Suprapubic skin (tissue), 4 donors: ENCODE measurements around the gene NLGN2. TPM values are rescaled to one million over a fixed set of nuclear protein-coding genes. Genes with fewer than 3 reads are reported as not detected.
A peak's percentile ranks its signal among the peaks of the same experiment; 100 is the strongest.

ENCODE experiments used
- DNase-seq, 2 donors: peaks; one replicate each; pipeline ENCODE4 v3.0.0-alpha.2; 2019; ENCODE audit warnings: low spot score in 2 of 2
- H3K27ac ChIP-seq: fragments of 200-600 bp; sonication (generic); one replicate; pipeline ENCODE4 v1.5.1; 2019
- H3K27me3 ChIP-seq: fragments of 200-600 bp; sonication (generic); one replicate; pipeline ENCODE4 v1.5.1; 2019
- H3K36me3 ChIP-seq: fragments of 200-600 bp; sonication (generic); one replicate; pipeline ENCODE4 v1.5.1; 2019
- H3K4me1 ChIP-seq: fragments of 200-600 bp; sonication (generic); one replicate; pipeline ENCODE4 v1.5.1; 2019
- H3K4me3 ChIP-seq: fragments of 200-600 bp; sonication (generic); one replicate; pipeline ENCODE4 v1.5.1; 2019; ENCODE audit warnings: mild to moderate bottlenecking
- H3K9me3 ChIP-seq: fragments of 200-600 bp; sonication (generic); one replicate; pipeline ENCODE4 v1.5.1; 2019
- EP300 ChIP-seq: sonication (generic); formaldehyde crosslinking; IDR thresholded peaks from one replicate; pipeline ENCODE4 v1.6.1; 2017; ENCODE audit warnings: antibody characterized with exemption
- POLR2A ChIP-seq, 2 donors: fragments of 450-650 bp; IDR thresholded peaks; one replicate each; pipeline ENCODE4 v1.6.1; 2017; ENCODE audit warnings: antibody characterized with exemption in 2 of 2, mild to moderate bottlenecking in 2 of 2, moderate library complexity in 2 of 2
- POLR2AphosphoS5 ChIP-seq, 3 donors: sonication (generic); formaldehyde crosslinking; IDR thresholded peaks; one replicate each; pipeline ENCODE4 v1.6.1; 2017; ENCODE audit warnings: antibody characterized with exemption in 3 of 3
- WGBS: methylation state at CpG from one replicate; pipeline ENCODE4 v1.1.5; 2018; 5-methylcytosine and 5-hydroxymethylcytosine counted together
- total RNA-seq, 4 donors: library from RNA; depleted of rRNA; stranded (reverse); fragments of >200 nt; gene quantifications; one replicate each; pipeline ENCODE4 v1.1.0, GENCODE V29; 2016
- TF ChIP-seq, protein P1 (sequence below), 2 donors: fragments of 200-600 bp in 1 of 2; fragments of 450-650 bp in 1 of 2; sonication (generic) in 1 of 2; IDR thresholded peaks; one replicate each; pipeline ENCODE4 v1.5.1; 2016 to 2019; ENCODE audit warnings: antibody characterized with exemption in 2 of 2, mild to moderate bottlenecking in 1 of 2, moderate library complexity in 1 of 2

The NLGN2 gene
- total RNA-seq, 4 donors from 2014 or later: 5.9 to 17.9 (median 8.1) TPM

DNA sequence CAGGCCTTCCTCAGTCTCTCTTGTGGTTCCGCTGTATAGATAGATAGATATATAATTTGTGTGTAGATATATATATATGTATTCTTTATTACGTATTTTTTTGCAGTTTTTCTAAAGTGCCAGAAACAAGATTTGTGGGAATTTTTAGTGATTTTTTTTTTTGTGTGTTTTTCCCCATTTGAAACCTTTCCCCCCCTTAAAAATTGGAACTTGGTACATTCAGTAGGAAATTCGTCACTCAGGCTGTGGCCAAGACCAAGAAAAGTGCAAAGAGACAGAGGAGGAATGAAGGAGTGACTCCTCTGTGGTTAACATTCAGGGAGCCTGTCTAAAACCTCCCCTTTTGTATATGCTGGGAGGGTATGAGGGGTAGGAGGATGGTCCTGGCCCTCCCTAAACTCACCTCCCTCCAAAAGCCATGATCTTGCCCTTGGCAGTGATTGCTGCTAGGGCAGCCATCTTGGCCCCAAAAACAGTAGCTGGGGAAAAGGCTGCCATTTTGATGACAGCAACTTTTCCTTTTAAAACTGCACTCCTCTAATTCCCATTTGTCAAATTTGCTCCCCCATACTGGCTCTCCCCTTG is 52.4 kb downstream of the NLGN2 start:
- H3K4me1 ChIP-seq: peaks cover 25% of the 10 kb centered on the region
- WGBS: 73% methylated on average over 3 of the region's 3 CpGs
- DNase-seq: no peak
- no peaks in the 10 kb centered on the region for H3K27me3 ChIP-seq
- H3K27ac ChIP-seq: peak overlapping the region; percentile 20
- TF ChIP-seq, protein P1, sequence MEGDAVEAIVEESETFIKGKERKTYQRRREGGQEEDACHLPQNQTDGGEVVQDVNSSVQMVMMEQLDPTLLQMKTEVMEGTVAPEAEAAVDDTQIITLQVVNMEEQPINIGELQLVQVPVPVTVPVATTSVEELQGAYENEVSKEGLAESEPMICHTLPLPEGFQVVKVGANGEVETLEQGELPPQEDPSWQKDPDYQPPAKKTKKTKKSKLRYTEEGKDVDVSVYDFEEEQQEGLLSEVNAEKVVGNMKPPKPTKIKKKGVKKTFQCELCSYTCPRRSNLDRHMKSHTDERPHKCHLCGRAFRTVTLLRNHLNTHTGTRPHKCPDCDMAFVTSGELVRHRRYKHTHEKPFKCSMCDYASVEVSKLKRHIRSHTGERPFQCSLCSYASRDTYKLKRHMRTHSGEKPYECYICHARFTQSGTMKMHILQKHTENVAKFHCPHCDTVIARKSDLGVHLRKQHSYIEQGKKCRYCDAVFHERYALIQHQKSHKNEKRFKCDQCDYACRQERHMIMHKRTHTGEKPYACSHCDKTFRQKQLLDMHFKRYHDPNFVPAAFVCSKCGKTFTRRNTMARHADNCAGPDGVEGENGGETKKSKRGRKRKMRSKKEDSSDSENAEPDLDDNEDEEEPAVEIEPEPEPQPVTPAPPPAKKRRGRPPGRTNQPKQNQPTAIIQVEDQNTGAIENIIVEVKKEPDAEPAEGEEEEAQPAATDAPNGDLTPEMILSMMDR (IDR thresholded peaks at IDR 0.05): no peak
- TF ChIP-seq POLR2AphosphoS5 (IDR thresholded peaks at IDR 0.05): no peak
- no peak for TF ChIP-seq POLR2A (IDR thresholded peaks at IDR 0.05)
- no peak for TF ChIP-seq EP300
- no peaks in the 10 kb centered on the region for H3K9me3 ChIP-seq
- H3K4me3 ChIP-seq: no peak overlapping the region
- peaks cover 18% of the 10 kb centered on the region for H3K36me3 ChIP-seq

DNA sequence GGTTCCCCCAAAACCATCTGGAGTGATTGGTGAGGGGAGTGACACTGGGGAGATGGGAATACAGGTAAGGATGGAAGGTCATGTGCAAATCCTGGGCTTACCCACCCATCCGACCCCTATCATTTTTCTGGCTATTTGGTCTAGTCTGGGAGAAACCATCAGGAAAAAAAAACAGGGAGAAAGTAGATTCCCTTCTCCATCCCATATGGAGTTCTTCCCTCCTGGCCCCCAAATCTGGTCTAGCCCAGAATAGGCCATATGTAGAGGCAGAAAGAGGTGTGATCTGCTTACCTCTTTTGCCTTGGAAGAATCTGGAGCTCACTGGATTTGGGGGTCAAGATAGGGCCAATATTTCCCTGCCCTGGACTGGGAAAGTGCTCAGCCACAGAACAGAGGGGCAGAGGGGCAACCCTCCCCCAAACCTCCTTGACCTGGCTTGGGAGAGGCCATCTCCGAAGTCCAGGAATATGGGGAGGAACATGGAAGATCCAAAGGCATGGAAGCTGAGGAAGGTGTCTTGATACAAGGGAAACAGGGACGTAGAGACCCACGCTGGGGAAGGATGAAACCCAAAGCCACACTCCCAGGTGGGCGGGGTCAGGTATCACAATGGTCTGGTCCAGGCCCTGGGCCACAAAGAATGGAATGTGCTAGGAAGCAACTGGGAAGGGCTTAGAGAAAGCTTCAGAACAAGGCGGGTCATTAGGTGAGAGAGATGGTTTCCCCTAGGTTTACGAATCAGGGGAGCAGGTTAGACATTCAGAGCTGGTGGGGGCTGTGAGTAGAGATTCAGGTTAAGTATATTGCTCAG is 53.4 kb downstream of the NLGN2 start:
- Histone ChIP-seq H3K9me3 (no peaks in the 10 kb centered on the region), H3K4me3 (no peak overlapping the region), H3K27ac (no peak overlapping the region), H3K27me3 (no peaks in the 10 kb centered on the region), H3K4me1 (peaks cover 26% of the 10 kb centered on the region), H3K36me3 (peaks cover 26% of the 10 kb centered on the region)
- TF ChIP-seq EP300: no peak
- no peak for TF ChIP-seq POLR2AphosphoS5 (IDR thresholded peaks at IDR 0.05)
- TF ChIP-seq POLR2A (IDR thresholded peaks at IDR 0.05): no peak
- 90% methylated on average over 7 of the region's 7 CpGs for WGBS
- no peak for DNase-seq

DNA sequence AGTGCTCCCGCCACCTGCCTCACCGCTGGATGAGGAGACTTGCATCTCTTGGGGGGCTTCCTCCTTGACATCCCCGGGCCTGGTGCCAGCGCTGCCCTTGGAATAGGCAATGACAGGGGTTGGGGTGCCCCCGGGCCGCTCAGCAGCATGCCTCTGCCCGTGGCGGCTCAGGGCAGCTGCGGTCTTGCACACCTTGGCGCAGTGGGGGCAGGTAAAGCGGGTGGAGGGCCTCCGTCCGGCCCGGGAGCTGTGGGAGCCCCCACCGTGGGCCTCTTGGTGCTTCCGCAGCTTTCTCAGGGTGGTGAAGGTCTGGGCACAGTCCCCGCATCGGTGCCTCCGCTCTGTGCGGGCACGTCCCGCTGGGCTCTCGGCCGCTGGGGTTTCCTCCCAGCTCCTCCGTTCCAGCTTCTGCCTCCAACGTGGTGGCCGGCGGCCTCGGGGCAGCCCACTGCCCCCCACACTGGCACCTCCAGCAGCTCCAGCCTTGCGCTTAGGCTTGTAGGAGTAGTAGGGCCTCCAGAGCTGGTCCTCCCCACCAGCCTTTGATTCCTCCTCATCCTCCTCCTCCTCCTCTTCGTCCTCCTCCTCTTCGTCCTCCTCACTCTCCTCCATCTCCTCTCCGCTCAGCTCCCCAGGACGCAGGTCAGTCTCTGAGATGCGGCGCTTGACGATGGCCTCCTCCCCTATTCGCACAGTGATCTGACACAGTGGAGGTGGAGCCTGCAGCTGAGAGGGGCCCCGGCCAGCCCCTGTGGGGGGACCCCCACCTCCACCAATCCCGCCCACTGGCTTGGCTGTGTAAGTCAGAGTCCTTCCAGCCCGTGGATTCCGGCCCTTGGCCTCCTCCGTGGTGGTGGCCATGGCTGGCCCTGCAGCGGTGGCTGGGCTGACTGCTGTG is 55.1 kb downstream of the NLGN2 start:
- WGBS: 86% methylated on average over 11 of the region's 44 CpGs
- peaks cover 28% of the 10 kb centered on the region for H3K4me1 ChIP-seq
- H3K27me3 ChIP-seq: no peaks in the 10 kb centered on the region
- DNase-seq: no peak
- H3K9me3 ChIP-seq: no peaks in the 10 kb centered on the region
- peaks cover 30% of the 10 kb centered on the region for H3K36me3 ChIP-seq
- no peak overlapping the region for H3K27ac ChIP-seq
- H3K4me3 ChIP-seq: no peak overlapping the region
- TF ChIP-seq POLR2AphosphoS5 (IDR thresholded peaks at IDR 0.05): no peak
- TF ChIP-seq POLR2A (IDR thresholded peaks at IDR 0.05): no peak
- TF ChIP-seq EP300: no peak
- TF ChIP-seq, protein P1 (IDR thresholded peaks at IDR 0.05): no peak

DNA sequence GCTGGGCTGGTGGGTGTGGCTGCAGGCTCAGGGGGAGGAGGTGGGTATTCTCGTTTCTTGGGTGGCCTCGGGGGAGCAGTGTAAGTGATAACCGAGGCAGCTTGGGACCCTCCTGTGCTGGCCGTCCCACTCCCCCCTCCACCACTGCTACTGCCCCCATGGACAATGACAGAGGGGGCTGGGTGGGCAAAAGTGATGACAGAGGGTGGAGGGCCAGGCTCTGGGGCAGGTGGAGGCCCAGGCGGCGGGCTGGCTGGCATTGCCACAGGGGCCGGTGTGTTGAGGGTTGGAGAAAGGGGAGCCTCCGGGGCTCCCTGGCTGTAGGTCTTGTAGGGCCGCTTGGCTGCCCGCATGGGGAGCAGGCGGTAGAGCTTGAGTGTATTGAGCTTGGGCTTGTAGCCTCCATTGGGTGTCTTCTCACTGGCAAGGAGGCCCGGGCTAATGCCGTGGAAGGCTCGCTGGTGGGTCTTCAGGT is 55.8 kb downstream of the NLGN2 start:
- Histone ChIP-seq H3K27me3 (no peaks in the 10 kb centered on the region), H3K36me3 (peaks cover 30% of the 10 kb centered on the region), H3K4me3 (no peak overlapping the region), H3K9me3 (no peaks in the 10 kb centered on the region), H3K27ac (peak overlapping the region; percentile 55), H3K4me1 (peaks cover 28% of the 10 kb centered on the region)
- WGBS: 80% methylated on average over 11 of the region's 14 CpGs
- TF ChIP-seq, protein P1 (IDR thresholded peaks at IDR 0.05): no peak
- no peak for TF ChIP-seq POLR2AphosphoS5 (IDR thresholded peaks at IDR 0.05)
- TF ChIP-seq EP300: no peak
- TF ChIP-seq POLR2A (IDR thresholded peaks at IDR 0.05): no peak
- no peak for DNase-seq

DNA sequence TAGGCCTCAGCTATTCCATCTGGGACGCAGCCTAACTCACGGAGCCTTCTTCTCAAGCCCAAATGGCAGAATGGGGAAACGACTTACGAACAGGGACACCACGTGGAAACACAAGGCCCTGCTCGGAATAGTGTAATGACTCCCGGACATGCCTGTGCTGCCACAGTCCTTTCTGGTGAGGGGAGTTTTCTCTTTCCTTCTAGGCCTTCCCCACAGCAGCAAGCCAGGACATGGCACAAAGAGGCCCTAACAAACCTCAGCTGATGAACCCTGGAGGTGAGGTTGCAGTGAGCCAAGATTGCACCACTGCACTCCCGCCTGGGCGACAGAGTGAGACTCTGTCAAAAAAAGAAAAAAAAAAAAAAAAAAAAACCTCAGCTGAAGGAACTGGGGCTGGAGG is 56.4 kb downstream of the NLGN2 start:
- TF ChIP-seq, protein P1 (IDR thresholded peaks at IDR 0.05): no peak
- no peak for TF ChIP-seq POLR2AphosphoS5 (IDR thresholded peaks at IDR 0.05)
- no peak for TF ChIP-seq POLR2A (IDR thresholded peaks at IDR 0.05)
- no peak for TF ChIP-seq EP300
- DNase-seq: no peak
- 70% methylated on average over 5 of the region's 9 CpGs for WGBS
- H3K27ac ChIP-seq: peak overlapping the region; percentile 55
- peaks cover 30% of the 10 kb centered on the region for H3K36me3 ChIP-seq
- no peak overlapping the region for H3K4me3 ChIP-seq
- H3K9me3 ChIP-seq: no peaks in the 10 kb centered on the region
- H3K4me1 ChIP-seq: peaks cover 28% of the 10 kb centered on the region
- H3K27me3 ChIP-seq: no peaks in the 10 kb centered on the region
